ENCODE measurements around the gene CREM. TPM values are rescaled to one million over a fixed set of nuclear protein-coding genes. Genes with fewer than 3 reads are reported as not detected.
A peak's percentile ranks its signal among the peaks of the same experiment; 100 is the strongest.

Gene CREM
- total and polyA plus RNA-seq, 2 experiments from 2014 or later, result 40.9 to 43.8 TPM

GRCh38 chr10:35244549-35244948 is 117.9 kb downstream of the CREM start (continued):
- TF ChIP-seq REST (IDR thresholded peaks at IDR 0.05; ENCODE audit: unreplicated experiment), result no peak
- no peak for TF ChIP-seq ZNF331 (CRISPR knock-in tag; IDR thresholded peaks at IDR 0.05; ENCODE audit: low read depth)

- Mint-ChIP-seq H3K9me3 (no peaks in the 10 kb centered on the region), H3K27me3 (ENCODE audit: insufficient read depth, low read depth, poor library complexity) (peaks cover 4% of the 10 kb centered on the region), H3K36me3 (ENCODE audit: low read depth) (no peaks in the 10 kb centered on the region; the same call in 2 of the 3 replicates), H3K27ac (no peak overlapping the region), H3K4me3 (no peak overlapping the region), H3K4me1 (no peaks in the 10 kb centered on the region)
- Histone ChIP-seq H3K4me1 (ENCODE audit: insufficient read depth) (no peaks in the 10 kb centered on the region), H3K4me3 (no peak overlapping the region), H3K36me3 (ENCODE audit: insufficient read depth) (no peaks in the 10 kb centered on the region), H2AFZ (peak overlapping the region; percentile 74; the same call in 1 of the 2 replicates), H4K20me1 (replicated peaks; ENCODE audit: insufficient read depth) (no peaks in the 10 kb centered on the region), H3K27ac (ENCODE audit: low read depth) (no peak overlapping the region), H3F3A (replicated peaks; ENCODE audit: low read depth) (no peaks in the 10 kb centered on the region), H3K9me2 (ENCODE audit: insufficient read depth) (no peaks in the 10 kb centered on the region; the same call in 1 of the 2 replicates), H3K27me3 (ENCODE audit: insufficient read depth) (no peaks in the 10 kb centered on the region), H3K4me2 (no peak overlapping the region), H3K79me2 (replicated peaks; ENCODE audit: insufficient read depth) (no peaks in the 10 kb centered on the region)
- DNase-seq (ENCODE audit: low spot score), result no peak
- TF ChIP-seq NANOG (IDR thresholded peaks at IDR 0.05; ENCODE audit: borderline replicate concordance), result no peak
- no peak for TF ChIP-seq CTCF (conservative IDR thresholded peaks at IDR 0.05; ENCODE audit: low read depth in 2 of 2)
- TF ChIP-seq JUNB (IDR thresholded peaks at IDR 0.05; ENCODE audit: unreplicated experiment), result no peak
- no peak for TF ChIP-seq ZNF331 (CRISPR knock-in tag; IDR thresholded peaks at IDR 0.05; ENCODE audit: low read depth)
- no peak for TF ChIP-seq EZH2 (IDR thresholded peaks at IDR 0.05; ENCODE audit: low read depth, unreplicated experiment)
- TF ChIP-seq STAT1 (IDR thresholded peaks at IDR 0.05; ENCODE audit: unreplicated experiment), result no peak
- TF ChIP-seq ZNF114 (CRISPR knock-in tag; IDR thresholded peaks at IDR 0.05), result no peak
- TF ChIP-seq EZH2phosphoT487 (IDR thresholded peaks at IDR 0.05; ENCODE audit: unreplicated experiment), result no peak
- no peak for TF ChIP-seq ZNF462 (CRISPR knock-in tag; IDR thresholded peaks at IDR 0.05)
- ATAC-seq, result no peak
Measured at GRCh38 chr10:35246770-35247343, 120.2 kb downstream of the CREM start.

Data from GM23338 (cell line).